Breast epithelium (tissue), 4 donors: Measurements from ENCODE around the gene VEGFA. TPM values are rescaled to one million over a fixed set of nuclear protein-coding genes. Genes with fewer than 3 reads are reported as not detected.

ENCODE experiments used
- DNase-seq, 2 donors: peaks; one replicate each; pipeline ENCODE4 v3.0.0-alpha.2; 2019; ENCODE audit warnings: low spot score in 2 of 2
- H3K27ac ChIP-seq, 2 donors: fragments of 200-600 bp; sonication (generic) in 1 of 2; one replicate each; pipeline ENCODE4 v1.5.1; 2016 to 2019; ENCODE audit warnings: mild to moderate bottlenecking in 1 of 2
- H3K27me3 ChIP-seq, 2 donors: fragments of 200-600 bp; sonication (generic) in 1 of 2; one replicate each; pipeline versions ENCODE4 v1.5.1 to v1.6.0; 2017 to 2019; ENCODE audit warnings: control low read depth in 1 of 2, mild to moderate bottlenecking in 1 of 2
- H3K36me3 ChIP-seq: fragments of 200-600 bp; one replicate; pipeline ENCODE4 v1.5.1; 2019
- H3K4me1 ChIP-seq, 2 donors: fragments of 200-600 bp; sonication (generic); one replicate each; pipeline ENCODE4 v1.5.1; 2016 to 2019; ENCODE audit warnings: control low read depth in 1 of 2
- H3K4me3 ChIP-seq, 3 donors: fragments of 200-600 bp; sonication (generic); 1 replicate in 2 of 3; 2 replicates in 1 of 3; pipeline ENCODE4 v1.5.1; 2016 to 2019; ENCODE audit warnings: mild to moderate bottlenecking in 3 of 3, moderate library complexity in 2 of 3
- H3K9me3 ChIP-seq, 2 donors: fragments of 200-600 bp; sonication (generic) in 1 of 2; one replicate each; pipeline ENCODE4 v1.5.1; 2016 to 2019; ENCODE audit warnings: control low read depth in 1 of 2
- CTCF ChIP-seq, 3 donors: fragments of 450-650 bp; IDR thresholded peaks; one replicate each; pipeline ENCODE4 v1.5.1; 2016 to 2017; ENCODE audit warnings: antibody characterized with exemption in 3 of 3, mild to moderate bottlenecking in 3 of 3, moderate library complexity in 3 of 3
- POLR2A ChIP-seq: fragments of 450-650 bp; IDR thresholded peaks from one replicate; pipeline ENCODE4 v1.6.1; 2016; ENCODE audit warnings: antibody characterized with exemption, mild to moderate bottlenecking, moderate library complexity
- POLR2AphosphoS5 ChIP-seq, 3 donors: sonication (generic); formaldehyde crosslinking; IDR thresholded peaks; one replicate each; pipeline ENCODE4 v1.6.1; 2017; ENCODE audit warnings: antibody characterized with exemption in 3 of 3
- intact Hi-C: fragments of 100-400 bp; cut with DNase I; formaldehyde crosslinking; loops from one replicate; pipeline ENCODE4 v1.15.1; 2023; ENCODE audit warnings: low total_unique reads
- total RNA-seq, 3 donors: library from RNA; depleted of rRNA; stranded (reverse); fragments of >200 nt; gene quantifications; one replicate each; pipeline ENCODE4 v1.1.0, GENCODE V29; 2016

Gene VEGFA
- total RNA-seq, 3 donors from 2014 or later = 123 to 230 (median 132) TPM

- DNase-seq = no peak
- H3K36me3 ChIP-seq = no peaks in the 10 kb centered on the region
- intact Hi-C loops = no loop called here
Observed at GRCh38 chr6:43759136-43759906, 10.7 kb upstream of the VEGFA start.

GRCh38 chr6:43759907-43760206, 10.2 kb upstream of the VEGFA start:
- H3K4me3 ChIP-seq = no peak overlapping the region
- no peak for TF ChIP-seq CTCF (IDR thresholded peaks at IDR 0.05)
- no peak for TF ChIP-seq POLR2A
- TF ChIP-seq POLR2AphosphoS5 (IDR thresholded peaks at IDR 0.05) = no peak
- H3K9me3 ChIP-seq = no peaks in the 10 kb centered on the region
- H3K27me3 ChIP-seq = no peaks in the 10 kb centered on the region
- no peak for DNase-seq
- no peak overlapping the region for H3K27ac ChIP-seq
- intact Hi-C loops = no loop called here
- no peaks in the 10 kb centered on the region for H3K4me1 ChIP-seq
- no peaks in the 10 kb centered on the region for H3K36me3 ChIP-seq

More at GRCh38 chr6:43759136-43759906, 10.7 kb upstream of the VEGFA start:
- no peak for TF ChIP-seq CTCF (IDR thresholded peaks at IDR 0.05)
- no peak for TF ChIP-seq POLR2AphosphoS5 (IDR thresholded peaks at IDR 0.05)
- TF ChIP-seq POLR2A = no peak
- H3K27ac ChIP-seq = no peak overlapping the region
- H3K4me1 ChIP-seq = no peaks in the 10 kb centered on the region
- no peaks in the 10 kb centered on the region for H3K9me3 ChIP-seq
- H3K27me3 ChIP-seq = no peaks in the 10 kb centered on the region
- H3K4me3 ChIP-seq = no peak overlapping the region

GRCh38 chr6:43760210-43761168, 9.5 kb upstream of the VEGFA start:
- intact Hi-C loops = no loop called here
- Histone ChIP-seq H3K36me3 (no peaks in the 10 kb centered on the region), H3K4me3 (no peak overlapping the region), H3K4me1 (no peaks in the 10 kb centered on the region), H3K27ac (no peak overlapping the region), H3K27me3 (no peaks in the 10 kb centered on the region), H3K9me3 (no peaks in the 10 kb centered on the region)
- no peak for TF ChIP-seq POLR2A
- no peak for TF ChIP-seq CTCF (IDR thresholded peaks at IDR 0.05)
- TF ChIP-seq POLR2AphosphoS5 (IDR thresholded peaks at IDR 0.05) = no peak
- DNase-seq = no peak

GRCh38 chr6:43761666-43762409, 8.2 kb upstream of the VEGFA start:
- no peaks in the 10 kb centered on the region for H3K9me3 ChIP-seq
- no peak for TF ChIP-seq CTCF (IDR thresholded peaks at IDR 0.05)
- no peak for TF ChIP-seq POLR2AphosphoS5 (IDR thresholded peaks at IDR 0.05)
- no peak for TF ChIP-seq POLR2A
- no peak for DNase-seq

More at GRCh38 chr6:43761666-43762409, 8.2 kb upstream of the VEGFA start:
- Histone ChIP-seq H3K36me3 (no peaks in the 10 kb centered on the region), H3K27ac (no peak overlapping the region), H3K27me3 (no peaks in the 10 kb centered on the region), H3K4me1 (peaks cover 0 to 6% of the 10 kb centered on the region in 2 donors), H3K4me3 (no peak overlapping the region)
- intact Hi-C loops = no loop called here
